ENCODE results near the gene PTCH1. TPM values are rescaled to one million over a fixed set of nuclear protein-coding genes. Genes with fewer than 3 reads are reported as not detected.

PTCH1 gene
- total RNA-seq, 2 donors from 2014 or later, result 26.0 to 32.9 TPM

- peaks cover 20% of the 10 kb centered on the region for H3K4me1 Mint-ChIP-seq
Observed at GRCh38 chr9:95505072-95505716, 11.6 kb downstream of the PTCH1 start.

GRCh38 chr9:95504053-95504963 lies 12.5 kb downstream of the PTCH1 start:
- no peaks in the 10 kb centered on the region for H3K9me3 ChIP-seq (ENCODE audit: control insufficient read depth, low read length)
- peaks cover 17% of the 10 kb centered on the region for H3K36me3 ChIP-seq (ENCODE audit: control insufficient read depth, insufficient read depth, low read length)
- Mint-ChIP-seq H3K9me3 (no peaks in the 10 kb centered on the region), H3K4me1 (peaks cover 12% of the 10 kb centered on the region), H3K4me3 (peak overlapping the region; percentile 80), H3K27me3 (ENCODE audit: insufficient read depth) (peaks cover 10% of the 10 kb centered on the region), H3K36me3 (ENCODE audit: low read depth) (peaks cover 18% of the 10 kb centered on the region), H3K27ac (no peak overlapping the region)
- TF ChIP-seq CTCF (conservative IDR thresholded peaks at IDR 0.05), result peak; percentile 52
- H3K27ac ChIP-seq (ENCODE audit: low read depth, low read length), result no peak overlapping the region
- no peaks in the 10 kb centered on the region for H3K4me1 ChIP-seq (ENCODE audit: control insufficient read depth, insufficient read depth, low read length)
- peak; percentile 86 for DNase-seq
- 52% methylated on average over 11 to 15 of the region's 15 CpGs for WGBS, 2 experiments (ENCODE audit: insufficient coverage in 1 of 2, insufficient read length in 1 of 2)
- no peak overlapping the region for H3K9ac ChIP-seq (ENCODE audit: extremely low read depth, low read length, poor library complexity, severe bottlenecking)
- peak overlapping the region; percentile 86 for H3K4me3 ChIP-seq (ENCODE audit: low read length)
- no peaks in the 10 kb centered on the region for H3K27me3 ChIP-seq (ENCODE audit: control insufficient read depth, insufficient read depth, low read length, poor library complexity, severe bottlenecking)

More at GRCh38 chr9:95505072-95505716, 11.6 kb downstream of the PTCH1 start:
- Mint-ChIP-seq H3K36me3 (ENCODE audit: low read depth) (peaks cover 14% of the 10 kb centered on the region), H3K27ac (peak overlapping the region; percentile 77), H3K4me3 (peak overlapping the region; percentile 80), H3K9me3 (no peaks in the 10 kb centered on the region), H3K27me3 (ENCODE audit: insufficient read depth) (peaks cover 10% of the 10 kb centered on the region)
- Histone ChIP-seq H3K9ac (ENCODE audit: extremely low read depth, low read length, poor library complexity, severe bottlenecking) (peak overlapping the region; percentile 83), H3K36me3 (ENCODE audit: control insufficient read depth, insufficient read depth, low read length) (peaks cover 12% of the 10 kb centered on the region), H3K27ac (ENCODE audit: low read depth, low read length) (no peak overlapping the region), H3K9me3 (ENCODE audit: control insufficient read depth, low read length) (no peaks in the 10 kb centered on the region), H3K4me1 (ENCODE audit: control insufficient read depth, insufficient read depth, low read length) (no peaks in the 10 kb centered on the region), H3K27me3 (ENCODE audit: control insufficient read depth, insufficient read depth, low read length, poor library complexity, severe bottlenecking) (no peaks in the 10 kb centered on the region), H3K4me3 (ENCODE audit: low read length) (peak overlapping the region; percentile 86)
- no peak for DNase-seq
- 0 to 9% methylated on average over 6 to 9 of the region's 10 CpGs for WGBS, 2 experiments (ENCODE audit: insufficient coverage in 1 of 2, insufficient read length in 1 of 2)
- TF ChIP-seq CTCF (conservative IDR thresholded peaks at IDR 0.05), result no peak

GRCh38 chr9:95503369-95503768 lies 13.4 kb downstream of the PTCH1 start:
- no peak for DNase-seq
- Mint-ChIP-seq H3K36me3 (ENCODE audit: low read depth) (peaks cover 18% of the 10 kb centered on the region), H3K27ac (no peak overlapping the region), H3K27me3 (ENCODE audit: insufficient read depth) (peaks cover 10% of the 10 kb centered on the region), H3K4me1 (peaks cover 17% of the 10 kb centered on the region), H3K4me3 (no peak overlapping the region), H3K9me3 (no peaks in the 10 kb centered on the region)
- Histone ChIP-seq H3K9me3 (ENCODE audit: control insufficient read depth, low read length) (no peaks in the 10 kb centered on the region), H3K4me1 (ENCODE audit: control insufficient read depth, insufficient read depth, low read length) (no peaks in the 10 kb centered on the region), H3K4me3 (ENCODE audit: low read length) (no peak overlapping the region), H3K27me3 (ENCODE audit: control insufficient read depth, insufficient read depth, low read length, poor library complexity, severe bottlenecking) (no peaks in the 10 kb centered on the region), H3K27ac (ENCODE audit: low read depth, low read length) (no peak overlapping the region), H3K9ac (ENCODE audit: extremely low read depth, low read length, poor library complexity, severe bottlenecking) (no peak overlapping the region), H3K36me3 (ENCODE audit: control insufficient read depth, insufficient read depth, low read length) (peaks cover 17% of the 10 kb centered on the region)
- no peak for TF ChIP-seq CTCF (conservative IDR thresholded peaks at IDR 0.05)
- 96% methylated on average over 2 of the region's 6 CpGs; no CpG with 5 or more reads in 1 of the 2 experiments for WGBS, 2 experiments (ENCODE audit: insufficient coverage in 1 of 2, insufficient read length in 1 of 2)

Data from endodermal cell (in vitro differentiated cells).